Esophagus (tissue), 2 donors: ENCODE data around the gene SNTA1. TPM values are rescaled to one million over a fixed set of nuclear protein-coding genes. Genes with fewer than 3 reads are reported as not detected.

ENCODE experiments used
- H3K27ac ChIP-seq, 2 donors: one replicate each; pipeline ENCODE4 v1.5.1; 2013; ENCODE audit warnings: low read depth in 2 of 2, mild to moderate bottlenecking in 2 of 2, inconsistent platforms in 1 of 2, low read length in 1 of 2, moderate library complexity in 1 of 2
- H3K27me3 ChIP-seq, 2 donors: one replicate each; pipeline ENCODE4 v1.6.1; 2013; ENCODE audit warnings: low read length in 2 of 2, control low read depth in 1 of 2, mild to moderate bottlenecking in 1 of 2; ENCODE audit not compliant: insufficient read depth in 2 of 2, control insufficient read depth in 1 of 2
- H3K36me3 ChIP-seq, 2 donors: one replicate each; pipeline ENCODE4 v1.6.1; 2013; ENCODE audit warnings: low read length in 1 of 2; ENCODE audit not compliant: control insufficient read depth in 2 of 2, insufficient read depth in 2 of 2
- H3K4me1 ChIP-seq, 2 donors: one replicate each; pipeline ENCODE4 v1.6.1; 2013; ENCODE audit warnings: low read length in 1 of 2; ENCODE audit not compliant: control insufficient read depth in 2 of 2, insufficient read depth in 2 of 2
- H3K4me3 ChIP-seq, 2 donors: one replicate each; pipeline ENCODE4 v1.5.1; 2013; ENCODE audit warnings: low read length in 2 of 2, mild to moderate bottlenecking in 2 of 2, low read depth in 1 of 2, moderate library complexity in 1 of 2
- H3K9me3 ChIP-seq, 2 donors: one replicate each; pipeline ENCODE4 v1.6.1; 2013; ENCODE audit warnings: mild to moderate bottlenecking in 2 of 2, low read depth in 1 of 2, low read length in 1 of 2, moderate library complexity in 1 of 2; ENCODE audit not compliant: control insufficient read depth in 2 of 2, insufficient read depth in 1 of 2
- WGBS, 2 donors: extraction: QIAGEN DNeasy Blood & Tissue Kit; methylation state at CpG; one replicate each; pipeline ENCODE4 v1.1.7; 2013; 5-methylcytosine and 5-hydroxymethylcytosine counted together
- polyA plus RNA-seq, 2 donors: library from polyadenylated mRNA; stranded (reverse); fragments of 200-250 nt; gene quantifications; one replicate each; pipeline ENCODE4 v1.2.3, GENCODE V29; 2013
- donor health status: healthy with polysubstance abuse.
- donor health status: Bipolar disorder and iron deficiency.

Gene SNTA1
- polyA plus RNA-seq, 2 donors = 6.1 to 10.9 TPM

DNA sequence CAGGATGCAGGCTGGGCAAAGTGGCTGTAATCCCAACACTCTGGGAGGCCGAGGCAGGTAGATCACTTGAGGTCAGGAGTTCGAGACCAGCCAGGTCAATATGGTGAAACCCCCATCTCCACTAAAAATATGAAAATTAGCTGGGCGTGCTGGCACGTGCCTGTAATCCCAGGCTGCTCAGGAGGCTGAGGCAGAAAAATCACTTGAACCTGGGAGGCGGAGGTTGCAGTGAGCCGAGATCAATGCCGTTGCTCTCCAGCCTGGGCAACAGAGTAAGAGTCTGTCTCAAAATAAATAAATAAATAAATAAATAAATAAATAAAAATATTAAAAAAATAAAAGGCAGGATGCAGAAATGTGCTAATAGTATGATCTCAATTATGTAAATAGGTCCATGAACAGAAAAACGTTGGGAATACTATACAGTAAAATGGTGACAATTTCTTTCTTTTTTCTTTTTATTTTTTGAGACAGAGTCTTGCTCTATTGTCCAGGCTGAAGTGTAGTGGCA lies 37.9 kb upstream of the SNTA1 start:
- H3K36me3 ChIP-seq = no peaks in the 10 kb centered on the region
- H3K4me3 ChIP-seq = no peak overlapping the region
- 92 to 95% methylated on average over 8 of the region's 8 CpGs for WGBS, 2 donors
- no peaks in the 10 kb centered on the region for H3K9me3 ChIP-seq
- H3K4me1 ChIP-seq = no peaks in the 10 kb centered on the region
- no peak overlapping the region for H3K27ac ChIP-seq
- no peaks in the 10 kb centered on the region for H3K27me3 ChIP-seq

DNA sequence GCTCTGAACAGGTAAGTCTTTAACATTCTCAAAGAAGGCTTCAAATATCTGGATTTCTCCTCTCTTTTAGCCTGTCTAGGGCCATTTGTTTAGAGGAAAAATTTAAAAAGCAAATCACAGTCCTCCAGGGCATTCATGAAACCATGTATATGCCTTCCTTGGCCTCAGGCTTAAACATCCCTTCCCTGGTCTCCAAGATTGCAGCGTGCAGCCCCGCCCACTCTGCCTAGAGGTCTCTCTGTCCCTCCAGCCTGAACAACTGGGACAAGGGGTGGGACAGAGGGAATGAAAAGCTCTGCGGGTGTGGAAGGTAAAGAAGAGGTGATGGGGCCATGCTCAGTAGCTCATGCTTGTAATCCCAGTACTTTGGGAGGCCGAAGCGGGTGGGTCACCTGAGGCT lies 36.5 kb upstream of the SNTA1 start:
- H3K4me1 ChIP-seq = no peaks in the 10 kb centered on the region
- 84 to 92% methylated on average over 5 of the region's 5 CpGs for WGBS, 2 donors

GRCh38 chr20:33477386-33478234 lies 34.0 kb upstream of the SNTA1 start:
- Histone ChIP-seq H3K36me3 (no peaks in the 10 kb centered on the region), H3K27me3 (no peaks in the 10 kb centered on the region), H3K4me3 (no peak overlapping the region), H3K27ac (no peak overlapping the region), H3K4me1 (no peaks in the 10 kb centered on the region), H3K9me3 (no peaks in the 10 kb centered on the region)
- 60 to 66% methylated on average over 7 of the region's 7 CpGs for WGBS, 2 donors

More for the DNA sequence above, 36.5 kb upstream of the SNTA1 start:
- Histone ChIP-seq H3K36me3 (no peaks in the 10 kb centered on the region), H3K9me3 (no peaks in the 10 kb centered on the region), H3K4me3 (no peak overlapping the region), H3K27ac (no peak overlapping the region), H3K27me3 (no peaks in the 10 kb centered on the region)

GRCh38 chr20:33475381-33476152 lies 32.0 kb upstream of the SNTA1 start:
- WGBS, 2 donors = 61 to 64% methylated on average over 14 of the region's 14 CpGs
- H3K4me3 ChIP-seq = no peak overlapping the region
- no peaks in the 10 kb centered on the region for H3K9me3 ChIP-seq
- H3K27me3 ChIP-seq = no peaks in the 10 kb centered on the region
- H3K27ac ChIP-seq = no peak overlapping the region
- H3K4me1 ChIP-seq = no peaks in the 10 kb centered on the region
- H3K36me3 ChIP-seq = no peaks in the 10 kb centered on the region

GRCh38 chr20:33474963-33475362 lies 31.4 kb upstream of the SNTA1 start:
- no peak overlapping the region for H3K4me3 ChIP-seq
- no peaks in the 10 kb centered on the region for H3K27me3 ChIP-seq
- H3K27ac ChIP-seq = no peak overlapping the region
- no peaks in the 10 kb centered on the region for H3K36me3 ChIP-seq
- H3K9me3 ChIP-seq = no peaks in the 10 kb centered on the region
- no peaks in the 10 kb centered on the region for H3K4me1 ChIP-seq
- 84 to 90% methylated on average over 8 to 11 of the region's 11 CpGs for WGBS, 2 donors

DNA sequence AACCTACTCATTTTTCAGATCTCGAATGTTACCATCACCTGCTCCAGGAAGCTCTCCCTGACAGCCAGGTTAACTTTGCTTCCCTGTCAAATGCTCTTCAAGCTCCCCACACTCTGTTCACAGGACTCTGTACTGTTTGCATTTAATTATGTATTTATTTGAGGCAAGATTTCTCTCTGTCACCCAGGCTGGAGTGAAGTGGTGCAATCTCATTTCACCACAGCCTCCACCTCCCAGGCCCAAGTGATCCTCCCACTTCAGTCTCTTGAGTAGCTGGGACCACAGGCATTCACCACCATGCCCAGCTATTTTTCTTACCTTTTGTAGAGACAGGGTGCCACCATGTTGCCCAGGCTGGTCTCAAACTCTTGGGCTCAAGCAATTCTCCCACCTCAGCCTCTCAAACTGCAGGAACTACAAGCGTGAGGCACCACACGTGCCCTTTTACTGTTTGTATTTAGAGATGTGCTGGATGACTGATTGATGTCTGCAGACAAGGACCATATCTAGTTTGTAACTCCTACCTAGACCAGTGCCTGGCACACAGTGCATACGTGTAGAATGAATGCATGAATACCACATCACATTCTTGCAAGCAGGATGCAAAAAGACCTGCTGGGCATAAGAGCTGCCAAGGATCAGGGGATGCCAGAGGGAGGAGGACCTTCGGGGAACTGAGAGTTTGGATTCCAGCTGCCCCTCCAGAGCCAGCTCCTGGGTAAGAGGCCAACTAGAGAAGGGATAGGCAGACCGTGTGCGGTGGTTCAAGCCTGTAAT lies 30.7 kb upstream of the SNTA1 start:
- H3K27ac ChIP-seq = no peak overlapping the region
- no peaks in the 10 kb centered on the region for H3K36me3 ChIP-seq
- H3K9me3 ChIP-seq = no peaks in the 10 kb centered on the region
- no peaks in the 10 kb centered on the region for H3K4me1 ChIP-seq
- no peak overlapping the region for H3K4me3 ChIP-seq
- 69 to 73% methylated on average over 7 of the region's 7 CpGs for WGBS, 2 donors
- H3K27me3 ChIP-seq = no peaks in the 10 kb centered on the region

DNA sequence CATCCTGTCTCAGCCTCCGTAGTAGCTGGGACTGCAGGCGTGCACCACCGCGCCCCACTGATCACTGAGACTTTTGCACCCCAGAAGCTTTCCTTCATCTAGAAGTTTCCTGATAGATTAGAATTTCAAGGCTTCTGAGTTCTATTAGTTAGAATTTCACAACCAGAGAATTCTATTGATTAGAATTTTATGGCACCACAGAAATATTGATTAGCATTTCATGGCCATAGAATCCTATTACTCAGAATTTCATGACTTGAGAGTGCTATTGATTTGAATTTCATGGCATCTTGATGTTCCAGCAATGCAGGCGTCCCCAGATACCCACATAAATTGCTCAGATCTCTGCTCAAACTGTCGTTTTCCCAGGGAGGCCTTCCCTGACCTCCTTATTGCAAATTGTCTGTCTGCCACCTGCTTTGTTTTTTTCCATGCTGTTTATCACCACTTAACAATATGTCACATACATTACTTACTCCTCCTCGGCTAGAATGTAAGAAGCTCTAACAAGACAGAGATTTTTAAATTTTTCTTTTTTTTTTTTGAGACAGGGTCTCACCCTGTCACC lies 29.4 kb upstream of the SNTA1 start:
- no peaks in the 10 kb centered on the region for H3K27me3 ChIP-seq
- H3K27ac ChIP-seq = no peak overlapping the region
- WGBS, 2 donors = 87 to 89% methylated on average over 7 of the region's 7 CpGs
- H3K9me3 ChIP-seq = no peaks in the 10 kb centered on the region
- H3K36me3 ChIP-seq = no peaks in the 10 kb centered on the region
- H3K4me1 ChIP-seq = no peaks in the 10 kb centered on the region
- no peak overlapping the region for H3K4me3 ChIP-seq

- Histone ChIP-seq H3K9me3 (no peaks in the 10 kb centered on the region), H3K27ac (no peak overlapping the region), H3K27me3 (no peaks in the 10 kb centered on the region), H3K4me3 (no peak overlapping the region), H3K4me1 (no peaks in the 10 kb centered on the region), H3K36me3 (no peaks in the 10 kb centered on the region)
- WGBS, 2 donors = 70 to 79% methylated on average over 3 of the region's 3 CpGs
Observed at GRCh38 chr20:33470866-33471265, 27.3 kb upstream of the SNTA1 start.

- Histone ChIP-seq H3K27ac (no peak overlapping the region), H3K27me3 (no peaks in the 10 kb centered on the region), H3K4me1 (no peaks in the 10 kb centered on the region), H3K9me3 (no peaks in the 10 kb centered on the region), H3K4me3 (no peak overlapping the region), H3K36me3 (no peaks in the 10 kb centered on the region)
- WGBS, 2 donors = 60 to 75% methylated on average over 4 of the region's 4 CpGs
Observed at GRCh38 chr20:33470457-33470856, 26.9 kb upstream of the SNTA1 start.
